A549 (cell line): ENCODE data around the gene OXNAD1. TPM values are rescaled to one million over a fixed set of nuclear protein-coding genes. Genes with fewer than 3 reads are reported as not detected.

Source experiments
- ATAC-seq, 2 experiments: fragments of 200-7000 bp in 1 of 2; fragments of >200 bp in 1 of 2; cut with Nextera tagmentation in 1 of 2; cut with Tn5 transposase in 1 of 2; 3 replicates each; pipeline versions ENCODE4 v1.8.0 to v1.9.1; 2018 to 2020; ENCODE audit warnings: mild to moderate bottlenecking in 1 of 2, moderate library complexity in 1 of 2
- CTCF ChIA-PET: fragments of 300-600 bp; sonication (Branson Sonifier 250); formaldehyde crosslinking; extraction: SDS; loops from one replicate; lab custom pipeline; 2021; ENCODE audit warnings: antibody characterized with exemption, inconsistent platforms; lab: Yijun Ruan, JAX
- POLR2A ChIA-PET: fragments of 350-600 bp; formaldehyde crosslinking; extraction: SDS; loops from one replicate; lab custom pipeline; 2021; ENCODE audit warnings: antibody characterized with exemption, inconsistent platforms; lab: Yijun Ruan, JAX
- DNase-seq, 2 experiments: peaks; one replicate each; pipeline versions ENCODE4 v3.0.0 to v3.0.0-alpha.2; 2011 to 2016; ENCODE audit warnings: low read depth in 1 of 2, low spot score in 1 of 2
- FAIRE-seq: peaks from 2 replicates; lab custom pipeline; 2011; peaks lifted over from hg19 to GRCh38; lab: Jason Lieb, UNC
- H3K27ac ChIP-seq, 2 experiments: fragments of >200 bp; sonication (Bioruptor Twin); formaldehyde crosslinking; 3 replicates each; pipeline ENCODE4 v1.5.1; 2016 to 2017
- H3K4me1 ChIP-seq: fragments of >200 bp; sonication (Bioruptor Twin); formaldehyde crosslinking; 3 replicates; pipeline ENCODE4 v1.6.1; 2016
- H3K4me2 ChIP-seq: fragments of >200 bp; sonication (Bioruptor Twin); formaldehyde crosslinking; 3 replicates; pipeline ENCODE4 v1.6.1; 2016
- H3K4me3 ChIP-seq: fragments of >200 bp; sonication (Bioruptor Twin); formaldehyde crosslinking; 3 replicates; pipeline ENCODE4 v1.5.1; 2016
- H3K9me3 ChIP-seq: fragments of >200 bp; sonication (Bioruptor Twin); formaldehyde crosslinking; 3 replicates; pipeline ENCODE4 v1.6.1; 2016
- ATOH8 ChIP-seq: fragments of 250-450 bp; sonication (Bioruptor Pico); IDR thresholded peaks from 2 replicates; pipeline ENCODE4 v1.5.0; 2020; ENCODE audit warnings: low read depth, mild to moderate bottlenecking, moderate library complexity
- BCL3 ChIP-seq: fragments of >200 bp; sonication (Bioruptor Twin); formaldehyde crosslinking; IDR thresholded peaks from 3 replicates; pipeline ENCODE4 v1.6.1; 2016
- CEBPB ChIP-seq, 2 experiments: fragments of >200 bp in 1 of 2; sonication (Bioruptor Twin) in 1 of 2; formaldehyde crosslinking in 1 of 2; IDR thresholded peaks; 2 replicates each; pipeline ENCODE4 v1.6.1; 2012 to 2016
- CHD2 ChIP-seq: fragments of 150-350 bp; IDR thresholded peaks from 2 replicates; pipeline ENCODE4 v1.6.1; 2014; ENCODE audit warnings: low read length; ENCODE audit not compliant: partially characterized antibody
- CHD4 ChIP-seq: fragments of 200-600 bp; sonication (generic); IDR thresholded peaks from 2 replicates; pipeline ENCODE4 v1.6.1; 2016; ENCODE audit warnings: antibody characterized with exemption, mild to moderate bottlenecking, borderline replicate concordance
- CTCF ChIP-seq: fragments of >200 bp; sonication (Bioruptor Twin); formaldehyde crosslinking; IDR thresholded peaks from 3 replicates; pipeline ENCODE4 v1.5.1; 2016
- EP300 ChIP-seq, 2 experiments: fragments of >200 bp; sonication (Bioruptor Twin); formaldehyde crosslinking; IDR thresholded peaks; 2 replicates in 1 of 2; 3 replicates in 1 of 2; pipeline ENCODE4 v1.6.1; 2016 to 2017
- HEYL ChIP-seq: fragments of 250-450 bp; sonication (Bioruptor Pico); IDR thresholded peaks from 2 replicates; pipeline ENCODE4 v1.8.0; 2021; ENCODE audit warnings: mild to moderate bottlenecking, moderate library complexity
- HOXA7 ChIP-seq: fragments of 250-450 bp; sonication (Bioruptor Pico); IDR thresholded peaks from 2 replicates; pipeline ENCODE4 v1.5.0; 2020; ENCODE audit warnings: mild to moderate bottlenecking, moderate library complexity
- HOXB13 ChIP-seq: fragments of 250-450 bp; sonication (Bioruptor Pico); IDR thresholded peaks from 2 replicates; pipeline ENCODE4 v1.5.0; 2020; ENCODE audit warnings: low read depth, mild to moderate bottlenecking, moderate library complexity
- HOXB5 ChIP-seq: fragments of 250-450 bp; sonication (Bioruptor Pico); IDR thresholded peaks from 2 replicates; pipeline ENCODE4 v1.5.0; 2020; ENCODE audit warnings: mild to moderate bottlenecking, moderate library complexity
- JUNB ChIP-seq: fragments of >200 bp; sonication (Bioruptor Twin); formaldehyde crosslinking; IDR thresholded peaks from 2 replicates; pipeline ENCODE4 v1.6.1; 2016
- MAX ChIP-seq: IDR thresholded peaks from 2 replicates; pipeline ENCODE4 v1.6.1; 2012
- MAZ ChIP-seq: fragments of 150-350 bp; IDR thresholded peaks from 2 replicates; pipeline ENCODE4 v1.6.1; 2014; ENCODE audit warnings: antibody characterized with exemption, low read depth, low read length, borderline replicate concordance
- NFE2L2 ChIP-seq: fragments of 150-350 bp; conservative IDR thresholded peaks from 2 replicates; pipeline ENCODE4 v1.6.1; 2014; ENCODE audit warnings: low read length
- PHF8 ChIP-seq: fragments of 200-600 bp; sonication (generic); IDR thresholded peaks from 2 replicates; pipeline ENCODE4 v1.6.1; 2016; ENCODE audit warnings: low read depth, mild to moderate bottlenecking, antibody characterized with exemption, moderate library complexity, borderline replicate concordance
- RAD21 ChIP-seq, 2 experiments: fragments of >200 bp in 1 of 2; sonication (Bioruptor Twin) in 1 of 2; formaldehyde crosslinking in 1 of 2; IDR thresholded peaks in 1 of 2; conservative IDR thresholded peaks in 1 of 2; 2 replicates in 1 of 2; 3 replicates in 1 of 2; pipeline ENCODE4 v1.6.1; 2012 to 2018; ENCODE audit warnings: inconsistent platforms in 1 of 2
- REST ChIP-seq: fragments of 200-600 bp; sonication (generic); IDR thresholded peaks from 2 replicates; pipeline ENCODE4 v1.6.1; 2016; ENCODE audit warnings: antibody characterized with exemption, mild to moderate bottlenecking, moderate library complexity
- RNF2 ChIP-seq: fragments of 200-600 bp; sonication (generic); IDR thresholded peaks from 2 replicates; pipeline ENCODE4 v1.6.1; 2016; ENCODE audit warnings: low read depth, mild to moderate bottlenecking, antibody characterized with exemption, moderate library complexity, borderline replicate concordance
- SMC3 ChIP-seq: fragments of >200 bp; sonication (Bioruptor Twin); formaldehyde crosslinking; IDR thresholded peaks from 3 replicates; pipeline ENCODE4 v1.6.1; 2018; ENCODE audit warnings: inconsistent platforms
- SREBF2 ChIP-seq: fragments of 450-650 bp; IDR thresholded peaks from 2 replicates; pipeline ENCODE4 v1.6.1; 2014; ENCODE audit warnings: mild to moderate bottlenecking, moderate library complexity
- TP53 ChIP-seq: fragments of 250-450 bp; sonication (Bioruptor Pico); IDR thresholded peaks from 2 replicates; pipeline ENCODE4 v1.5.0; 2021; ENCODE audit warnings: mild to moderate bottlenecking, moderate library complexity
- WGBS: methylation state at CpG from one replicate; pipeline ENCODE4 v1.1.6; 2017; ENCODE audit errors: missing lambda C conversion rate; 5-methylcytosine and 5-hydroxymethylcytosine counted together
- polyA plus RNA-seq, 4 experiments: library from polyadenylated mRNA; depleted of rRNA in 3 of 4; stranded (reverse); fragments of >200 nt; fragmentation: RNase III in 1 of 4; extraction: RNeasy Plus Mini Kit Qiagen cat#74134 plus additional on column Dnase treatment in 1 of 4; gene quantifications; 2 replicates in 3 of 4; 3 replicates in 1 of 4; pipeline ENCODE4 v1.2.3, GENCODE V29; 2011 to 2017

The OXNAD1 gene
- polyA plus RNA-seq, 2 of the 4 experiments (the other 2 are of a cell fraction): 8.8 to 25.9 TPM

- H3K9me3 ChIP-seq: no peaks in the 10 kb centered on the region
- ATAC-seq: no peak
- DNase-seq: no peak
- TF ChIP-seq MAZ (no peak), JUNB (no peak), CTCF (no peak)
- TF ChIP-seq, all 56 proteins: peak for 0
- H3K4me2 ChIP-seq: no peak overlapping the region
- H3K27ac ChIP-seq: no peak overlapping the region
- CTCF ChIA-PET: interaction anchor here (1.9 kb wide), 1 partner anchor 9 kb away, joined by 13 read pairs; no protein-coding TSS in a partner anchor
- no peak for FAIRE-seq
- POLR2A ChIA-PET: no interaction called here
- no peaks in the 10 kb centered on the region for H3K4me1 ChIP-seq
- no peak overlapping the region for H3K4me3 ChIP-seq
- WGBS: 98% methylated on average over 2 of the region's 2 CpGs
These were observed 7.7 kb upstream of the OXNAD1 start for GRCh38 chr3:16257309-16257708.

GRCh38 chr3:16258177-16258576, 6.8 kb upstream of the OXNAD1 start:
- no peak overlapping the region for H3K4me2 ChIP-seq
- TF ChIP-seq CHD4 (no peak), NFE2L2 (no peak), REST (no peak), RNF2 (no peak), BCL3 (no peak), HEYL (CRISPR knock-in tag) (no peak), RAD21 (conservative IDR thresholded peaks at IDR 0.05 in 1 of 2, IDR thresholded peaks at IDR 0.05 in 1 of 2) (no peak), MAX (no peak), HOXA7 (CRISPR knock-in tag) (no peak), SREBF2 (no peak), ATOH8 (CRISPR knock-in tag) (no peak), HOXB5 (no peak)
- CTCF ChIA-PET: interaction anchor here (1.9 kb wide), 1 partner anchor 10 kb away, joined by 13 read pairs; no protein-coding TSS in a partner anchor
- no peak overlapping the region for H3K4me3 ChIP-seq
- whole genome bisulfite sequencing: 92% methylated on average over 5 of the region's 5 CpGs
- H3K4me1 ChIP-seq: peaks cover 3% of the 10 kb centered on the region; the same call in 2 of the 3 replicates
- FAIRE-seq: no peak
- no peak for DNase-seq
- H3K9me3 ChIP-seq: no peaks in the 10 kb centered on the region
- H3K27ac ChIP-seq: no peak overlapping the region
- ATAC-seq: no peak
- POLR2A ChIA-PET: no interaction called here

- Histone ChIP-seq H3K4me1 (peaks cover 8% of the 10 kb centered on the region), H3K27ac (no peak overlapping the region), H3K4me3 (no peak overlapping the region), H3K4me2 (no peak overlapping the region), H3K9me3 (no peaks in the 10 kb centered on the region)
- ATAC-seq (no peak), FAIRE-seq (no peak), DNase-seq (no peak)
- TF ChIP-seq EP300 (IDR thresholded peaks at IDR 0.05): no peak
- TF ChIP-seq TP53 (CRISPR knock-in tag): no peak
- no peak for TF ChIP-seq SMC3
- no peak for TF ChIP-seq CEBPB (IDR thresholded peaks at IDR 0.05)
- TF ChIP-seq CHD2: no peak
- no peak for TF ChIP-seq RNF2
- TF ChIP-seq PHF8: no peak
- no peak for TF ChIP-seq HOXB5
- no peak for TF ChIP-seq HOXB13 (CRISPR knock-in tag)
- WGBS: 85% methylated on average over 1 of the region's 1 CpG
- ChIA-PET POLR2A (no interaction called here), CTCF (interaction anchor here (1.4 to 1.7 kb wide), 3 partner anchors 9 to 81 kb away, joined by 3 to 6 read pairs (median 6); no protein-coding TSS in a partner anchor)
These were observed 6.1 kb upstream of the OXNAD1 start for GRCh38 chr3:16258866-16259265.
